Progenitor cell of endocrine pancreas (in vitro differentiated cells): Measurements from ENCODE around the gene PRRC2A. TPM values are rescaled to one million over a fixed set of nuclear protein-coding genes. Genes with fewer than 3 reads are reported as not detected.

Experiments used
- DNase-seq: peaks from one replicate; pipeline ENCODE4 v3.0.0; 2021; ENCODE audit warnings: low spot score; ENCODE audit not compliant: unreplicated experiment
- H3K27ac Mint-ChIP-seq: 2 replicates; pipeline ENCODE4 v1.8.0; 2021; ENCODE audit warnings: mild to moderate bottlenecking, moderate library complexity, mixed read lengths
- H3K27me3 Mint-ChIP-seq: 2 replicates; pipeline ENCODE4 v1.8.0; 2021; ENCODE audit warnings: mixed read lengths
- H3K36me3 Mint-ChIP-seq: 2 replicates; pipeline ENCODE4 v1.8.0; 2022; ENCODE audit warnings: mixed read lengths; ENCODE audit not compliant: insufficient read depth
- H3K4me1 Mint-ChIP-seq: 2 replicates; pipeline ENCODE4 v1.8.0; 2021; ENCODE audit warnings: low read depth, mixed read lengths
- H3K4me3 Mint-ChIP-seq: 2 replicates; pipeline ENCODE4 v1.8.0; 2021; ENCODE audit warnings: low read depth, mild to moderate bottlenecking, moderate library complexity, mixed read lengths
- H3K9me3 Mint-ChIP-seq: 2 replicates; pipeline ENCODE4 v1.8.0; 2021; ENCODE audit warnings: low read depth, mixed read lengths
- CTCF ChIP-seq: fragments of 200-600 bp; sonication (generic); IDR thresholded peaks from one replicate; pipeline ENCODE4 v1.5.0; 2021; ENCODE audit warnings: antibody characterized with exemption, mild to moderate bottlenecking; ENCODE audit not compliant: unreplicated experiment
- total RNA-seq: library from RNA; stranded (reverse); gene quantifications from 2 replicates; pipeline ENCODE4 v1.2.1, GENCODE V29; 2021

The PRRC2A gene
- total RNA-seq, 1 donor from 2014 or later, result 272 TPM

DNA sequence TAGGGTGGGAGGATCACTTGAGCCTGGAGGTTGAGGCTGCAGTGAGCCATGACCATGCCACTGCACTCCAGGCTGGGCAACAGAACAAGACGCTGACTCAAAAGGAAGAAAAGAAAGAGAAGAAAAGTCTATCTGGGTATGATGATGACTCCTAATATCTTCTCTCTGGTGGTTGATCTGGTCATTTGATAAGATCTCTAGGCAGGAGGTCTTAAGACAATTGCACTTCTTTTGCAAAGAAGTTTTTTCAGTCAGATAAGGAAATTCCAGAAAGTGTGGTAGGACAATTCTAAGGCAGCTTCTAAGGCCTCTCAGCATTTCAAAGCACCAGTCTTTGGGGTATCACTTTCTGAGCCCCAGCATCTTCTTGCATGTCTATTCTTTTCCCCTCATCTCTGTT is 13.2 kb upstream of the PRRC2A start:
- H3K4me1 Mint-ChIP-seq, result no peaks in the 10 kb centered on the region
- no peaks in the 10 kb centered on the region for H3K27me3 Mint-ChIP-seq
- no peak overlapping the region for H3K4me3 Mint-ChIP-seq
- no peaks in the 10 kb centered on the region for H3K36me3 Mint-ChIP-seq
- H3K9me3 Mint-ChIP-seq, result no peaks in the 10 kb centered on the region
- TF ChIP-seq CTCF, result no peak
- no peak overlapping the region for H3K27ac Mint-ChIP-seq
- DNase-seq, result no peak

- no peak for DNase-seq
- TF ChIP-seq CTCF, result no peak
- Mint-ChIP-seq H3K9me3 (no peaks in the 10 kb centered on the region), H3K27ac (no peak overlapping the region), H3K36me3 (no peaks in the 10 kb centered on the region), H3K27me3 (no peaks in the 10 kb centered on the region), H3K4me3 (no peak overlapping the region), H3K4me1 (peaks cover 8% of the 10 kb centered on the region)
Measured at GRCh38 chr6:31609519-31610406, 10.8 kb upstream of the PRRC2A start.

DNA sequence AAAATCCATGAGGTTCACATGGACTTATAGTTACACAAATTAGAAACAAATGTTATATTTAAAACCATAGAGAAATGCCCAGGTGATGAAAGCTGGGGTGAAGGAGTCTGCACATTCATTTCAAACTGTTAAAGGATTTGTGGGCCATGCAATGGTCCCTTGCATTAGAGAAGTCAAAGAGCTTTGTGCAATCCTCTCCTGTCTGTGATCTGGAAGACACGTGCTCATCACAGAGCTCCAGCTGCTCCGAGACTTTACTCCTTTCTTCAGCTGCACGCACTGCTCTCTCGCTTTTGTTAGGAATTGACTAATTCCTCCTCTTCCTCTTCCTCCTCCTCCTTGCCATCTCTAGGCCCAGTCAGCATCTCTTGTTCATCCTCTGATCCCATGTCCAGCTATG is 9.5 kb upstream of the PRRC2A start:
- Mint-ChIP-seq H3K27me3 (no peaks in the 10 kb centered on the region), H3K36me3 (no peaks in the 10 kb centered on the region), H3K4me1 (peaks cover 11% of the 10 kb centered on the region), H3K27ac (no peak overlapping the region), H3K9me3 (no peaks in the 10 kb centered on the region), H3K4me3 (no peak overlapping the region)
- no peak for DNase-seq
- TF ChIP-seq CTCF, result no peak

DNA sequence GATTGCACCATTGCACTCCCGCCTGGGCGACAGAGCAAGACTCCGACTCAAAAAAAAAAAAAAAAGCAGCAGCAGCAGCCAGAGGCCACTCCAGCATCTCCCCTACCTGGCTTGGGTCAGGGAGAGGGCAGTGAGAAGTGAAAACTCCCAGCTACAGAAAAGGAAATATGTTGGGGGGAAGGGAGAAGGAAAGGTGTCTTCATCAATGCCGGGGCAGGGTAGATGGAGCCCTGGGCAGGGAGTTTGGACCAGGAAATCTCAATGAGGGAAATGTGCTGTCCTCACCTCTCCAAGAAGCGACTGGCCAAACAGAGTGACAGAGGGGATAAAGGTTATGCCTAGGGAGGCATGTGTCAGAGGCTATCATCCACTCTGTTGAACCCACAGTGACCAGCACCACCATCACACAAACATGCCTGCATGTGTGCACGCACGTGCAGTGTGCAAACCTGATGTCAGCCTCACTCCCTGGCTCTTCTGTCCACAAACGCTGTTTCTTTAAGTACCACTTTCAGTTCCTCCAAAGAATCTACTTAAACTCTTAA is 6.4 kb upstream of the PRRC2A start:
- no peak overlapping the region for H3K4me3 Mint-ChIP-seq
- H3K27me3 Mint-ChIP-seq, result no peaks in the 10 kb centered on the region
- H3K27ac Mint-ChIP-seq, result no peak overlapping the region
- no peak for DNase-seq
- H3K36me3 Mint-ChIP-seq, result no peaks in the 10 kb centered on the region
- peaks cover 11% of the 10 kb centered on the region for H3K4me1 Mint-ChIP-seq
- H3K9me3 Mint-ChIP-seq, result no peaks in the 10 kb centered on the region
- no peak for TF ChIP-seq CTCF

GRCh38 chr6:31614684-31615578 is 5.6 kb upstream of the PRRC2A start, which contains the start of gene AIF1:
TSS of gene AIF1 (plus strand) at chr6:31615234. CDS start at chr6:31615330, 96 bp downstream.
- Mint-ChIP-seq H3K9me3 (no peaks in the 10 kb centered on the region), H3K27me3 (no peaks in the 10 kb centered on the region), H3K27ac (peak within 1 kb of the TSS; percentile 80), H3K36me3 (no peaks in the 10 kb centered on the region), H3K4me1 (peaks cover 11% of the 10 kb centered on the region), H3K4me3 (no peak within 1 kb of the TSS)
- no peak for TF ChIP-seq CTCF
- no peak for DNase-seq
